IPS-20b (cell line): Measurements from ENCODE around the gene TMEM184B.

ENCODE experiments used
- H3K27ac ChIP-seq: one replicate; pipeline ENCODE4 v1.5.1; 2013; ENCODE audit warnings: low read length
- H3K27me3 ChIP-seq: 2 replicates; pipeline ENCODE4 v1.6.1; 2013; ENCODE audit warnings: mild to moderate bottlenecking, low read length, inconsistent platforms; ENCODE audit not compliant: insufficient read depth
- H3K36me3 ChIP-seq: 2 replicates; pipeline ENCODE4 v1.6.1; 2013; ENCODE audit warnings: low read depth, mild to moderate bottlenecking, inconsistent platforms, low read length, moderate library complexity; ENCODE audit not compliant: insufficient read depth
- H3K4me1 ChIP-seq: 2 replicates; pipeline ENCODE4 v1.6.1; 2013; ENCODE audit warnings: mild to moderate bottlenecking, control low read depth, inconsistent platforms, low read length, moderate library complexity; ENCODE audit not compliant: insufficient read depth
- H3K4me3 ChIP-seq: 2 replicates; pipeline ENCODE4 v1.5.1; 2013; ENCODE audit warnings: mild to moderate bottlenecking, low read length, inconsistent platforms
- H3K9ac ChIP-seq: 2 replicates; pipeline ENCODE4 v1.6.1; 2013; ENCODE audit warnings: low read depth, mild to moderate bottlenecking, inconsistent platforms, low read length, moderate library complexity
- H3K9me3 ChIP-seq: 2 replicates; pipeline ENCODE4 v1.6.1; 2013; ENCODE audit warnings: mild to moderate bottlenecking, low read depth, low read length, inconsistent platforms; ENCODE audit not compliant: insufficient read depth

TMEM184B gene

DNA sequence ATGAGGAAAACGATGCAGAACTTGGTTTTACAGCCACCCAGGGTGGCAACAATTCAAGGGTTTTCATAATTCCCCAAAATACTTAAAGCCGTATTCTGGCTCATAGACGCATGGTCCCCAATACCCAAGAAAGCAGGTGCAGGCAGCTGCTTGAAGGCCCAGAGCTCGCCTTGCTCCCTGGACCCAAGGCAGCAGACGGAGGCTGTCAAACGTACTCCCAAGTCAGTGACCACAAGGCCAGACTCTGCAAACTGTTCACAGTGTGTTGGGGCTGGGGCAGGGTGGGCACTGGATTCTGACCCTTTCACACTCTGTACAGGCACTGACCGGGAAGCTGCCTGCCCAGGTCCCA lies 21.5 kb downstream of the TMEM184B start:
- no peak overlapping the region for H3K4me3 ChIP-seq
- no peaks in the 10 kb centered on the region for H3K4me1 ChIP-seq
- H3K9ac ChIP-seq: no peak overlapping the region
- no peak overlapping the region for H3K27ac ChIP-seq
- H3K9me3 ChIP-seq: no peaks in the 10 kb centered on the region
- no peaks in the 10 kb centered on the region for H3K27me3 ChIP-seq
- H3K36me3 ChIP-seq: peaks cover 18% of the 10 kb centered on the region

DNA sequence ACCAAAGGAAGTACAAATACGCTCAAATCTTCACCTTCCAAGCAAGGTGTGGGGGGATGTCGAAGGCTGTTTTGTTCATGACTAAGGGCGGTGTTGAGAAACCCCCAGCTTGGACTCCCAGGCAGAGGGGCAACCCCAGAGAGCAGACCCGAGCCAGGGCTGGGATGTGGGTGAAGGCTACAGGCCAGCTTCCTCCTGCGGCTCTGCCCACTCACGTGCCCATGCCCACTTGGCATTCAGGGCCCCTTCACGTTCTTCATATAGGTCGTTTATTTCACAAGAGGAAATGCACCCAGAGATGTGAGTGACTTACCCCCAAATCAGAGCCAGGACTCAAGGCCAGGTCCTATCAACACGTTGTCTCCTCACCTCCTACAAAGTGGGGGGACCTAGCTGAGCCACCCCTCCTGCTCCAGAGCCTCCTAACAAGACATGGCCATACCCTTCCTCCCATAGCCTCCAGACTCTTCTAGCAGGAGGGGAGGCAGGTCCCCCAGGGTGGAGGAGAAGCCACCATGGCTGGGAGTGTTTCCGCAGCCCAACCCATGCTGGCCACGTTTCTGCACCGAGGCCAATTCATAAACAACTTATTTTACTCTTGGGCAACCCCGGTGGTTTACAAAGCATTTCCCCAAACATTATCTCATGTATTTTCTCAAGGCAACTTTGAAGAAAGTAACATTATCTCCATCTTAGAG lies 22.0 kb downstream of the TMEM184B start:
- H3K36me3 ChIP-seq: peaks cover 24% of the 10 kb centered on the region
- no peak overlapping the region for H3K27ac ChIP-seq
- no peaks in the 10 kb centered on the region for H3K9me3 ChIP-seq
- no peak overlapping the region for H3K4me3 ChIP-seq
- no peak overlapping the region for H3K9ac ChIP-seq
- no peaks in the 10 kb centered on the region for H3K4me1 ChIP-seq
- H3K27me3 ChIP-seq: no peaks in the 10 kb centered on the region

DNA sequence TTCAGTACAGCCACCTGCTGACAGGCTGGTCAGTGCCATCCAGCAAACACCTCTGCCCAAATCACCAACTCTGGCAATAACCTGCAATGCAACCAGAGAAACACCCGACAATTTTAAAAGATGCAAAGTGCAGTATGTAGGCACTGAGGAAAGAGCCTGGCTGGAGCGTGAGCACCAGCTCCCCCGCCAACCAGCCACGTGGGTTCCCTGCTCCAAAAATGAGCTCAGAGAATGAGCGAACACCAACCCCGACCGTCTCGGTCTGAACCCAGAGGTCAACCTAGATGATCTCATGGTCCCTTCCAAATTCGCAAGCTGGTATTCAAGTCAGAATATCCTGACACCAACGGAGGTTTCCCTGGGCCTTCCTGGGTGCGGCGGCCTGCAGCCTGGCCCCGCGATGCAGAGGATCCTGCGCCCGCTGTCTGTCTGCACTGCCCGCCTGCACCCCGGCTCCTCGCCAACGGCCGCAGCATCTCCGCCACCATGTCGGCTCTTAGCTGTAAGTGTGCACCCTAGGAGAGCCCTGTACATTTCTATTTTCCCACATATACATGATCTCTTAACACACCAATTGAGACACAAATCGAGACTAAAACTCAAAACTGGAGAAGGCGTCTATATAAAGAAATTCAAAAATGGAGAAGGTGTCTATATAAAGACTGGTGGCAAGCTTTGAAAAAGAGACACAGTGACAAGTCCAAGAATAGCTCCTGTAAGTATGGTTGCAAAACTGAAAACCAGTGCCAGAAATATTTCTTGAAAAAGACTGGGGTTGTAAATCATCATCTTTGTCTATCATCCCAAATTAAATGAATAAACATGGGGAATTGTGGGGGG lies 22.8 kb downstream of the TMEM184B start:
- H3K27ac ChIP-seq: no peak overlapping the region
- no peaks in the 10 kb centered on the region for H3K27me3 ChIP-seq
- H3K4me1 ChIP-seq: no peaks in the 10 kb centered on the region
- no peak overlapping the region for H3K9ac ChIP-seq
- H3K4me3 ChIP-seq: no peak overlapping the region
- H3K9me3 ChIP-seq: no peaks in the 10 kb centered on the region
- peaks cover 29% of the 10 kb centered on the region for H3K36me3 ChIP-seq

DNA sequence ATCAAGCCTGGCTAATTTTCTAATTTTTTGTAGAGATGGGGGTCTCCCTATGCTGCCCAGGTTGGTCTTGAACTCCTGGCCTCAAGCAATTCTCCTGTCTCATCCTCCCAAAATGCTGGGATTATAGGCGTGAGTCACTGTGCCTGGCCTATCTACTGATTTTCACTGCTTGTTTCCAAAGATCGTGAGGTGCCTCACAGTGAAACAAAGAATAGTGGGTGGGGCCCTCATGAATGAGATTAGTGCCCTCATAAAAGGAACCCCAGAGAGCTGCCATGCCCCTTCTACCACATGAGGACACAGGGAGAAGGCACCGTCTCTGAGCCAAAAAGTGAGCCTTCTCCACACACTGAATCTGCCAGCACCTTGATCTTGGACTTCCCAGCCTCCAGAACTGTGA lies 23.5 kb downstream of the TMEM184B start:
- H3K9me3 ChIP-seq: no peaks in the 10 kb centered on the region
- H3K4me3 ChIP-seq: no peak overlapping the region
- H3K9ac ChIP-seq: no peak overlapping the region
- H3K27ac ChIP-seq: no peak overlapping the region
- peaks cover 36% of the 10 kb centered on the region for H3K36me3 ChIP-seq
- H3K4me1 ChIP-seq: no peaks in the 10 kb centered on the region
- H3K27me3 ChIP-seq: no peaks in the 10 kb centered on the region

DNA sequence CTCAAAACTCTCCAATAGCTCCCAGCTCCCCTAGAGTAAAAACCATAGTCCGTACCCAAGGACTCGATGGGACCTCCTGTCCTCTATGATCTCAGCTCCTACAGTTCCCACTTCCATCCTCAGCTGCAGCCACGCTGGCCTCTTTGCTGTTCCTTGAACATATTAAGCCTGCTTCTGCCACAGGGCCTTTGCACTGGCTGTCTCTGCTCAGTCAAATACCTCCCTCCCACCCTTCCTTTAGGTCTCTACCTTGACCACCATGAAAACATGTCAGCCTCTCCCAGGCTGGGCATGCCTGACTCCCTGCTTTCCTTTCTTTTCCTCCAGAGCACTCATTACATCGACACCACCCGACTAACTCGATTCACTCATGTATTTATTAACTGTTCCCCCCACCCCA lies 24.5 kb downstream of the TMEM184B start:
- Histone ChIP-seq H3K9me3 (no peaks in the 10 kb centered on the region), H3K36me3 (peaks cover 40% of the 10 kb centered on the region), H3K27ac (no peak overlapping the region), H3K27me3 (no peaks in the 10 kb centered on the region), H3K4me1 (no peaks in the 10 kb centered on the region), H3K4me3 (no peak overlapping the region), H3K9ac (no peak overlapping the region)

DNA sequence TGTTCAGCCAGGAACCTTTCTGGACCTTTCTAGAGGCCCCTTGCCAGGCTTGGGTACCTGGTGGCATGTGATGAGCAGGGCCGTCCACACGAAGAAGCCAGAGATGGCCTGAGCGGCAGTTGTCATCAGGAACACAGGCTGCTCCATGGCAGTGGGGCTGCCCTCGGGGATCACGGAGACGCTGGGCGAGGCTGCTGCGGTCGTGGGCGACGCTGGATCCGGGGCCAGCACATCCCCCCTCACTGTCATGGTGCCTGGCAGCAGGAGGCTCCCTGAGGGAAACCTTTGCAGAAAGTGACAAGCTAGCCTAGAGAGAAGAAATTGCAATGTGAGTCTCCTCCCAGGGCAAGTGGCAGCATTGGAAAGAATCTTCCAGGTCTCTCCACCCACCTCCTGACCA lies 25.1 kb downstream of the TMEM184B start:
- Histone ChIP-seq H3K9ac (no peak overlapping the region), H3K4me1 (no peaks in the 10 kb centered on the region), H3K9me3 (no peaks in the 10 kb centered on the region), H3K4me3 (no peak overlapping the region), H3K27me3 (no peaks in the 10 kb centered on the region), H3K36me3 (peaks cover 40% of the 10 kb centered on the region), H3K27ac (no peak overlapping the region)

DNA sequence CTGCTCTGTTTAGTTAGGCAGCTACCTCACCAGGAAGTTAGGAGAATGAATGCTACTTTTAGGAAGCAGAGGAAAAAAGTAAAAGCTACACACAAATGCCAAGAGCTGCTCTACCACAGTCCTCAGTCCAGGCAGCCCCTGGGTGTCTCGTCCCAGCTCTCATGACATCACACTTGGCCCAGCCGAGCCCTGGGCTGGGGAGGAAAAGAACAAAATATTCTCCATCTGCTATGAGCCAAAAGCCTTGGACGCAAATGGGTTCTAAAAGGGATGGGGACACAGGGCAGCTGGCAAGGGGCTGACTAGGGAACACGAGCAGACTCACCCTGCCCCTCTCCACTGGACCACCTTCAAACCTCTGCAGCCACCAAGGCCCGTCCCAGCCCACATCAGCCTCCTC lies 26.1 kb downstream of the TMEM184B start:
- Histone ChIP-seq H3K9ac (no peak overlapping the region), H3K36me3 (peaks cover 40% of the 10 kb centered on the region), H3K27me3 (no peaks in the 10 kb centered on the region), H3K4me1 (no peaks in the 10 kb centered on the region), H3K4me3 (no peak overlapping the region), H3K27ac (no peak overlapping the region), H3K9me3 (no peaks in the 10 kb centered on the region)

DNA sequence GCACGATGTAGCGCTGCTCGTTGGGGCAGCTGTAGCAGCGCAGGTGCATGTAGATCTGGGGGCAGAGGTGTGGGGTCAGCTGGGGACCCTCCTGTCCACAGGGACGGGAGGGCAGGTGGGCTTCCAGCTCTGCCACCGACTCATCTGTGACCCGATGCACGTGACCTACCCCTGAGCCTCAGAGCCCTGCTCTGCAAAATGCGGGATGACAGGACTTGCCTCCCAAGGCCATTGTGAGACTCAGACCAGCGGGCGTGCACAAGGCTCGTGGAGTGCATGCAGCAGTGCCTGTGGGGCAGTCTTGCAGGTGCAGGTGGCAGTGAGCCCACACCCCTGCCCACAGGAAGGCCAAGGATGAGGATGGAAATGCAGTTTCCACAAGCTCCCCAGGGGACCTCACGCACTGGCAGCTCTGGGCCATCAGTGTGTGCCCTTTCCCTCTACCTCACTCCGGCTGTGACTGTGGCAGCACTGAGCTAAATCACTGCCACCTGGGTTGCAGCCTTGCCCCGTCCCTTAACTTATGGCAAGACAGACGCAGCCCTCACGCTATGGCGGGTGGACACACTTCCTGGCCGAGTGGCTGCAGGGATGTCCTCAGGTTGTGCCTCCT lies 26.7 kb downstream of the TMEM184B start:
- H3K4me3 ChIP-seq: no peak overlapping the region

DNA sequence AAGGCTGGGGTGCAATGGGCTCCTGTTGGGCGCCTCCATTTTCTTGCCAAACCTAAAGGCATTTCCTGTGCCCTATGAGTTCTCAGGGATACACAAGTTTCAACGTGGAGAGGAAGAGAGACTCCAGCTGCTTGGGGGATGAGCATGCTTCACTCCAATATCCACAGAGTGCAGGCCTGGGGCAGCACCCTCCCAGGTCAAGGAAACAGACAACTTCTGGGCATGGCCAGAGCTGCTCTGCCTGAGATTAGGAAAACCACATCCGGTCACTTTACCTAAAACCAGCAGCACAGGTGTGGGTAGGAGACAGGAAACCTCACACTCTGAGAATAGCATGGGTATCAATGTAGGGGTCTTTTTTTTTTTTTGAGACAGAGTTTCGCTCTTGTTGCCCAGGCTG lies 28.7 kb downstream of the TMEM184B start:
- H3K9ac ChIP-seq: no peak overlapping the region
- H3K4me1 ChIP-seq: peaks cover 12% of the 10 kb centered on the region; the same call in 1 of the 2 replicates
- no peak overlapping the region for H3K4me3 ChIP-seq
- no peaks in the 10 kb centered on the region for H3K27me3 ChIP-seq
- no peaks in the 10 kb centered on the region for H3K9me3 ChIP-seq
- no peak overlapping the region for H3K27ac ChIP-seq
- peaks cover 46% of the 10 kb centered on the region for H3K36me3 ChIP-seq

More for the DNA sequence above, 26.7 kb downstream of the TMEM184B start:
- Histone ChIP-seq H3K27ac (no peak overlapping the region), H3K9ac (no peak overlapping the region), H3K27me3 (no peaks in the 10 kb centered on the region), H3K9me3 (no peaks in the 10 kb centered on the region), H3K4me1 (no peaks in the 10 kb centered on the region), H3K36me3 (peaks cover 40% of the 10 kb centered on the region)

DNA sequence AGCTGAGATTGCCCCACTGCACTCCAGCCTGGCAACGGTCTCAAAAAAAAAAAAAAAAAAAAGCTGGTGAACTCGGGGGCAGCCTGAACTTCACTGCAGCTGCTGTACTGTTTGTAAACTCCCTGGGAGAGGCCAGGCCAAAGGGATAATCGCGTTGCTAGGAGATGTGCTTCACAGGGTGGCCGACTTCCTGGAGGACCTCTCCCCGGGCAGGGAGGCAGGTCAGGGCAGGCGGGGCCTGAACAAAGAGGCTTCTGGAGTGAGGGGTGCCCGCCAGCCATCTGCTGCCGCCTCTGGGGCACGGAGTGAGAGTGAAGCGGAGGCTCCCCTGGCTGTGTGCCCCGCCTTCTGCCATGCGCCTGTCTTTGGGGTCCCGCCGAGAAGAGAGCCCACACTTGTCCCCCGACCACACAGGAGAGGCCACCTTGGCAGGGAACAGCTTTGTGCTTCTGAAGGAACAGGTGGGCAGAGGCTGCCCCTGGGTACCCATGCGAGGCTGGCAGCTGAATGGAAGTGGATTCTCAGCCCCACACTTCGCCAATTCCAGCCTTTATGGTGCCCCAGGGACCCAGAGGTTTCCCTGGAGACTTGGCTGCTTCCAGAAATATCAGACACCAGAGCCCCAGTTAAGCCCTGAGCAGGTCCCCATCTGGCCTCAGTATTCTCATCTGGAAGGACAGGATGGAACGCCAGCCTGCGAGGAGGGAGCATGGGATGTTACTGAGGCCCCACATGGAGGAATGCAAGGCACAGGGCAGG lies 29.6 kb downstream of the TMEM184B start:
- Histone ChIP-seq H3K36me3 (peaks cover 52% of the 10 kb centered on the region), H3K4me3 (no peak overlapping the region), H3K27ac (no peak overlapping the region), H3K4me1 (peaks cover 13% of the 10 kb centered on the region; the same call in 1 of the 2 replicates), H3K9me3 (no peaks in the 10 kb centered on the region), H3K27me3 (no peaks in the 10 kb centered on the region), H3K9ac (no peak overlapping the region)

DNA sequence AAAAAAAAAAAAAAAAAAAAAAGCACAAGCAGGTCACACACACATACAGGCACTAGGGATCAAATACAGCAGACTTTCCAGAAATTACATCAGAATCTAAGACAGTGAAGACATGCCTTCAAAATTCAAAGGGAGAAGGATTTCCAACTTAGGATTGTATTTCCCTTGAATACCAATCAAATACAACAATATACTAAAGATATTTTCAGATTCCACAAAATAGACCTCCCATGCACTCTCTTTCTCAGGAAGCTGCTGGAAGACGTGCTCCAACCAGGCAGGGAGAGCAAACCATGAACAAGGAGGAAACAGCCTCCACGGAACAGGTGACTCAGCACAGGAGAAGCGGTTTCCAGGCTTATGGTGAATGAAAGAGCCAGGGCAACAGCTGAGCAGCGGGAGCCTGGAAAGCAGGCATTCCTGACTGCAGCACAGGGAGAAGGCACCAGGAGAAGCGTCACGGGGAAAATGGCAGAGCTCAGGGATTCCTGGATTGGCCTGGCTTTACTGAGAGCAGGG lies 32.0 kb downstream of the TMEM184B start:
- H3K9ac ChIP-seq: peak overlapping the region; percentile 51; the same call in 1 of the 2 replicates
- H3K27me3 ChIP-seq: no peaks in the 10 kb centered on the region
- H3K9me3 ChIP-seq: no peaks in the 10 kb centered on the region
- no peak overlapping the region for H3K4me3 ChIP-seq
- peaks cover 47% of the 10 kb centered on the region for H3K36me3 ChIP-seq
- H3K27ac ChIP-seq: no peak overlapping the region
- H3K4me1 ChIP-seq: peaks cover 13% of the 10 kb centered on the region; the same call in 1 of the 2 replicates
